ENCODE data around the gene CD63. TPM values are rescaled to one million over a fixed set of nuclear protein-coding genes. Genes with fewer than 3 reads are reported as not detected.

CD63 gene
- total RNA-seq (2022) (880 and 991 TPM in 2 replicates), Bru-seq, nascent RNA (percentile 96 among the genes with signal in this experiment), BruChase-seq, experiment 1, labeled RNA remaining after a 6-hour chase (percentile 99 among the genes with signal in this experiment), BruChase-seq, experiment 2, labeled RNA remaining after a 2-hour chase (percentile 99 among the genes with signal in this experiment)
- long read RNA-seq, transcript CD63-216 (2 exons, 230 nt): minor isoform, 36 of 1,080 reads
- long read RNA-seq, transcript CD63-214 (7 exons, 949 nt): minor isoform, 140 of 1,080 reads
- long read RNA-seq, transcript CD63-205 (3 exons, 499 nt): minor isoform, 11 of 1,080 reads
- long read RNA-seq, transcript CD63-201 (8 exons, 1,070 nt): major isoform, 839 of 1,080 reads
- long read RNA-seq, partial matches to known transcripts: 12 of 1,080 reads
- long read RNA-seq, other reads (novel, unspliced or antisense): 29 of 1,080 reads

GRCh38 chr12:55728939-55729818, at the start of gene CD63:
TSS of gene CD63 (minus strand) at chr12:55729009. CDS start at chr12:55728341, 668 bp downstream.
- CTCF ChIA-PET: interaction anchor here (0.6 to 2.6 kb wide), 11 partner anchors 9 to 1450 kb away, joined by 3 to 33 read pairs (median 3); partner anchors contain the start of genes CBX5, DNAJC14, RAB5B and RDH5
- H3K27me3 Mint-ChIP-seq (ENCODE audit: unreplicated experiment): no peaks in the 10 kb centered on the region
- DNase-seq: peak; percentile 93
- H3K4me1 Mint-ChIP-seq (ENCODE audit: low read depth, unreplicated experiment): peaks cover 35% of the 10 kb centered on the region
- H3K36me3 Mint-ChIP-seq (ENCODE audit: insufficient read depth, unreplicated experiment): peaks cover 64% of the 10 kb centered on the region
- intact Hi-C loops (cut with micrococcal nuclease; ENCODE audit: unreplicated experiment): no loop called here
- BruUV-seq (replicated peaks): no TSS peak
- no peaks in the 10 kb centered on the region for H3K9me3 Mint-ChIP-seq (ENCODE audit: low read depth, unreplicated experiment)
- peak within 1 kb of the TSS; percentile 80 for H3K4me3 Mint-ChIP-seq (ENCODE audit: low read depth, unreplicated experiment)
- TF ChIP-seq CTCF (IDR thresholded peaks at IDR 0.05; ENCODE audit: unreplicated experiment): no peak
- peak within 1 kb of the TSS; percentile 93 for H3K27ac Mint-ChIP-seq (ENCODE audit: unreplicated experiment)

- intact Hi-C loops (cut with micrococcal nuclease; ENCODE audit: unreplicated experiment): no loop called here
- no peak for TF ChIP-seq CTCF (IDR thresholded peaks at IDR 0.05; ENCODE audit: unreplicated experiment)
- no peak for DNase-seq
- H3K27me3 Mint-ChIP-seq (ENCODE audit: unreplicated experiment): no peaks in the 10 kb centered on the region
- H3K36me3 Mint-ChIP-seq (ENCODE audit: insufficient read depth, unreplicated experiment): peaks cover 58% of the 10 kb centered on the region
- no peaks in the 10 kb centered on the region for H3K4me1 Mint-ChIP-seq (ENCODE audit: low read depth, unreplicated experiment)
- no peaks in the 10 kb centered on the region for H3K9me3 Mint-ChIP-seq (ENCODE audit: low read depth, unreplicated experiment)
- BruUV-seq (replicated peaks): no TSS peak
- no peak overlapping the region for H3K4me3 Mint-ChIP-seq (ENCODE audit: low read depth, unreplicated experiment)
- CTCF ChIA-PET: no interaction called here
- H3K27ac Mint-ChIP-seq (ENCODE audit: unreplicated experiment): no peak overlapping the region
These were observed 49.0 kb upstream of the CD63 start for GRCh38 chr12:55777856-55778255.

GRCh38 chr12:55771736-55772135, 42.9 kb upstream of the CD63 start:
- Mint-ChIP-seq H3K27ac (ENCODE audit: unreplicated experiment) (no peak overlapping the region), H3K4me3 (ENCODE audit: low read depth, unreplicated experiment) (no peak overlapping the region)
- intact Hi-C loops (cut with micrococcal nuclease; ENCODE audit: unreplicated experiment): no loop called here

More at GRCh38 chr12:55771736-55772135, 42.9 kb upstream of the CD63 start:
- Mint-ChIP-seq H3K4me1 (ENCODE audit: low read depth, unreplicated experiment) (no peaks in the 10 kb centered on the region), H3K36me3 (ENCODE audit: insufficient read depth, unreplicated experiment) (peaks cover 60% of the 10 kb centered on the region), H3K9me3 (ENCODE audit: low read depth, unreplicated experiment) (no peaks in the 10 kb centered on the region), H3K27me3 (ENCODE audit: unreplicated experiment) (no peaks in the 10 kb centered on the region)
- CTCF ChIA-PET: no interaction called here
- BruUV-seq (replicated peaks): no TSS peak
- no peak for TF ChIP-seq CTCF (IDR thresholded peaks at IDR 0.05; ENCODE audit: unreplicated experiment)
- no peak for DNase-seq
